Left ventricle myocardium superior (tissue), 1 donor: Measurements from ENCODE around the gene THRA. TPM values are rescaled to one million over a fixed set of nuclear protein-coding genes. Genes with fewer than 3 reads are reported as not detected.
A peak's percentile ranks its signal among the peaks of the same experiment; 100 is the strongest.
"Not testable (repeated sequence)": the region's sequence is repeated elsewhere in the genome, so short reads cannot be mapped to it uniquely, and the experiment has no call there.

Source experiments
- ATAC-seq: fragments of 200-7000 bp; cut with Tn5 transposase; one replicate; pipeline ENCODE4 v1.9.1; 2020; ENCODE audit warnings: mild to moderate bottlenecking, moderate library complexity
- DNase-seq: peaks from one replicate; pipeline ENCODE4 v3.0.0-alpha.2; 2020
- intact Hi-C: fragments of 100-400 bp; cut with micrococcal nuclease; formaldehyde crosslinking; loops from one replicate; pipeline ENCODE4 v1.11.0; 2022
- microRNA-seq: library from miRNA; unstranded; fragments of <30 nt; microRNA quantifications from one replicate; pipeline ENCODE4 v1.2.0, GENCODE V29; 2020; ENCODE audit warnings: borderline number of aligned reads
- total RNA-seq: library from RNA; stranded (reverse); fragmentation: NEBNext Ultra II Directional; extraction: Animal tissue kit (Norgen Biotek cat#: 25700); gene quantifications from one replicate; pipeline ENCODE4 v1.2.1, GENCODE V29; 2021
- donor health status: DM: no; HTN: yes; CAD: no; lungs with severe emphysema.

Gene THRA
- total RNA-seq, 1 donor from 2014 or later = 98.1 TPM

GRCh38 chr17:40122999-40123810 is 60.4 kb downstream of the THRA start:
- ATAC-seq (peak; percentile 31), DNase-seq (peak; percentile 56)
- intact Hi-C loops = no loop called here

GRCh38 chr17:40123811-40124114 is 61.0 kb downstream of the THRA start:
- intact Hi-C loops = no loop called here
- ATAC-seq (no peak), DNase-seq (no peak)

- ATAC-seq = peak; percentile 28
- no peak for DNase-seq
- intact Hi-C loops = no loop called here
Observed at GRCh38 chr17:40124279-40125141, 61.7 kb downstream of the THRA start.

- intact Hi-C loops = no loop called here
- DNase-seq (no peak), ATAC-seq (no peak)
Observed at GRCh38 chr17:40129498-40129897, 66.7 kb downstream of the THRA start.

- intact Hi-C loops = no loop called here
- ATAC-seq (peak; percentile 43), DNase-seq (no peak)
Observed at GRCh38 chr17:40130352-40131042, 67.7 kb downstream of the THRA start.

- intact Hi-C loops = no loop called here
- DNase-seq (no peak), ATAC-seq (no peak)
Observed at GRCh38 chr17:40134184-40134583, 71.4 kb downstream of the THRA start.

- ATAC-seq (no peak), DNase-seq (no peak)
- intact Hi-C loops = no loop called here
Observed at GRCh38 chr17:40135817-40136216, 73.1 kb downstream of the THRA start.

- intact Hi-C loops = no loop called here
- peak; percentile 9 for ATAC-seq
- DNase-seq = no peak
Observed at GRCh38 chr17:40139566-40140058, 76.8 kb downstream of the THRA start.

- intact Hi-C loops, DNase-seq, ATAC-seq: not testable (repeated sequence)
Observed at GRCh38 chr17:40143166-40143565, 80.4 kb downstream of the THRA start.

Small RNA genes within 50 kb of the gene (microRNA-seq; reads per million reads assigned to microRNA genes)
- not detected for gene MIR6884

Other genes starting within 250 kb of the THRA start
- gene IKZF3, start 198.7 kb upstream of the THRA start, total RNA-seq = 0.42 TPM
- gene ZPBP2, start 194.8 kb upstream of the THRA start, total RNA-seq = not detected
- gene GSDMB, start 144.3 kb upstream of the THRA start, total RNA-seq = 2.6 TPM
- gene ORMDL3, start 135.4 kb upstream of the THRA start, total RNA-seq = 35.6 TPM
- gene LRRC3C, start 135.2 kb upstream of the THRA start, total RNA-seq = not detected
- 0.52 TPM for gene GSDMA, start 100.0 kb upstream of the THRA start, total RNA-seq
- 83.4 TPM for gene PSMD3, start 82.2 kb upstream of the THRA start, total RNA-seq
- not detected for gene CSF3, start 47.5 kb upstream of the THRA start, total RNA-seq
- gene MED24, start 8.6 kb upstream of the THRA start, total RNA-seq = 56.9 TPM
- 21.5 TPM for gene NR1D1, start 37.6 kb downstream of the THRA start, total RNA-seq
- gene MSL1, start 59.0 kb downstream of the THRA start, total RNA-seq = 49.1 TPM
- gene CASC3, start 77.6 kb downstream of the THRA start, total RNA-seq = 48.1 TPM
- gene RAPGEFL1, start 114.5 kb downstream of the THRA start, total RNA-seq = 3.8 TPM
- 11.3 TPM for gene WIPF2, start 156.3 kb downstream of the THRA start, total RNA-seq
- gene CDC6, start 224.9 kb downstream of the THRA start, total RNA-seq = 0.99 TPM
- 18.6 TPM for gene RARA, start 246.2 kb downstream of the THRA start, total RNA-seq